Measurements from ENCODE around the gene TMEM43. TPM values are rescaled to one million over a fixed set of nuclear protein-coding genes. Genes with fewer than 3 reads are reported as not detected.

TMEM43 gene
- total and polyA plus RNA-seq, 12 donors: 23.9 to 98.0 (median 38.2) TPM

DNA sequence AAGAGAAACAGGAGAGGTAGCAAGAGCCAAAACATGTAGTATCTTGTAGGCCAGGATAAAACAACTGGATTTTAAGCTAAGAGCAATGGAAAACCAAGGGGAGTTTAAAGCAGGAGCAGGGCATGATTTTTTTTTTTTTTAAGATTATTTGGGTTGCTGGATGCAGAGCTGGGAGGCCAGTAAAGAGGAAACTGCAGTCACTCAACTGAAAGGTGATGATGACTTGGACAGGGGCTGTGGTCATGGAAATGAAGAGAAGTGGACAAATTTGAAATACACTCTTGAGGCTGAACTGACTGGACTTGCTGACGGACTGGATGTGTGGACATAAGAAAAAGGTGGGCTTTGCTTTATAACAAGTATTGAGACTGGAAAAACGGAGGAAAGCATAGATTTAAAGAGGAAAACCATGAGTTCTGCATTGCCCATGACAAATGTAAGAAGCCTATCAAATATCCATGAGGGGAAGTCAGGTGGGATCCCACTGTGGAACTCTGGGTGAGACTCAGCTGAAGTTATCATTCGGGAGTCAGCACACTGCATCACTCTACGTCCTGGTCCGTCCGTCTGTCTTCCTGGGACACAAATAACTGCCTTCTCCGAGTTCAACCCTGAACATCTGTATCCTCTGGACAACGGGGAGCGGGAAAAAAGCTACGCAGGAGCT, 52.9 kb downstream of the TMEM43 start:
- peaks cover 0 to 23% (median 13%) of the 10 kb centered on the region in 9 donors for H3K36me3 ChIP-seq
- intact Hi-C loops (cut with DNase I): loop anchor here in 7 of 10 donors (1.0 to 10.0 kb wide), 9 partner anchors 32 to 283 kb away; partner anchors contain the start of genes TMEM43 (in 7 of the 7) and CHCHD4 (in 2 of the 7)
- peak overlapping the region; percentile 54 to 87 (median 75) for H3K4me3 ChIP-seq
- ATAC-seq (peak; percentile 19 to 67 (median 33)), DNase-seq (no peak)
- peaks cover 5 to 50% (median 29%) of the 10 kb centered on the region in 9 donors for H3K4me1 ChIP-seq
- H3K9me3 ChIP-seq: no peaks in the 10 kb centered on the region
- WGBS, 2 donors: 7% methylated on average over 10 of the region's 10 CpGs
- H3K27me3 ChIP-seq: no peaks in the 10 kb centered on the region
- TF ChIP-seq, protein P1, sequence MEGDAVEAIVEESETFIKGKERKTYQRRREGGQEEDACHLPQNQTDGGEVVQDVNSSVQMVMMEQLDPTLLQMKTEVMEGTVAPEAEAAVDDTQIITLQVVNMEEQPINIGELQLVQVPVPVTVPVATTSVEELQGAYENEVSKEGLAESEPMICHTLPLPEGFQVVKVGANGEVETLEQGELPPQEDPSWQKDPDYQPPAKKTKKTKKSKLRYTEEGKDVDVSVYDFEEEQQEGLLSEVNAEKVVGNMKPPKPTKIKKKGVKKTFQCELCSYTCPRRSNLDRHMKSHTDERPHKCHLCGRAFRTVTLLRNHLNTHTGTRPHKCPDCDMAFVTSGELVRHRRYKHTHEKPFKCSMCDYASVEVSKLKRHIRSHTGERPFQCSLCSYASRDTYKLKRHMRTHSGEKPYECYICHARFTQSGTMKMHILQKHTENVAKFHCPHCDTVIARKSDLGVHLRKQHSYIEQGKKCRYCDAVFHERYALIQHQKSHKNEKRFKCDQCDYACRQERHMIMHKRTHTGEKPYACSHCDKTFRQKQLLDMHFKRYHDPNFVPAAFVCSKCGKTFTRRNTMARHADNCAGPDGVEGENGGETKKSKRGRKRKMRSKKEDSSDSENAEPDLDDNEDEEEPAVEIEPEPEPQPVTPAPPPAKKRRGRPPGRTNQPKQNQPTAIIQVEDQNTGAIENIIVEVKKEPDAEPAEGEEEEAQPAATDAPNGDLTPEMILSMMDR (IDR thresholded peaks at IDR 0.05): no peak
- H3K27ac ChIP-seq: peak overlapping the region; percentile 81 to 97 (median 94)

GRCh38 chr3:14178247-14179113, 53.6 kb downstream of the TMEM43 start, which contains the start of the genes LSM3 and XPC:
LSM3 (plus strand) TSS chr3:14178817; CDS start chr3:14178861, 44 bp downstream.
XPC (minus strand) TSS chr3:14178601; CDS start chr3:14178568, 33 bp downstream.
- Histone ChIP-seq H3K27ac (peak within 1 kb of the TSS; percentile 81 to 97 (median 94)), H3K36me3 (peaks cover 0 to 27% (median 13%) of the 10 kb centered on the region in 9 donors), H3K9me3 (no peaks in the 10 kb centered on the region), H3K4me1 (peaks cover 5 to 50% (median 29%) of the 10 kb centered on the region in 9 donors), H3K4me3 (peak within 1 kb of the TSS; percentile 54 to 87 (median 75)), H3K27me3 (no peaks in the 10 kb centered on the region)
- ATAC-seq (peak; percentile 99 to 100 (median 100)), DNase-seq (peak; percentile 97)
- intact Hi-C loops (cut with DNase I): loop anchor here in 7 of 10 donors (1.0 to 10.0 kb wide), 9 partner anchors 33 to 284 kb away; partner anchors contain the start of genes TMEM43 (in 7 of the 7) and CHCHD4 (in 2 of the 7)
- TF ChIP-seq, protein P1 (IDR thresholded peaks at IDR 0.05): no peak
- WGBS, 2 donors: 0 to 1% methylated on average over 78 of the region's 78 CpGs

DNA sequence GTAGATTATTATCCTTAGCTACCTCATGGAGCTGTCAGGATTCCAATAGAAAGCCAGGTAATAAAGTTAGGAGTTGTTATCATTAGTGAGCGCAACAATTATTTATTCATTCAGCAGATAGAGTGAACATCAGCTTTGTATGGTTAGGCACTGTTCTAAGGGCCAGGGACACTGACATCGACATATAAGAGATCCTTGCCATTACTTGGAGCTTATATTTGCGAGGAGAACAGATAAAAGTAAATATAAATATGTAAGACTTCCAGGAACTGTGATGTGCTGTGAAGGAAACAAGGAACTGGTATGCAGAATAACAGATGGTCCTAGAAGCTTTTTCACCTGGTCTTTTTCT, 54.2 kb downstream of the TMEM43 start:
- H3K4me3 ChIP-seq: peak overlapping the region; percentile 35 to 87 (median 75)
- peaks cover 0 to 33% (median 15%) of the 10 kb centered on the region in 9 donors for H3K36me3 ChIP-seq
- H3K27me3 ChIP-seq: no peaks in the 10 kb centered on the region
- intact Hi-C loops (cut with DNase I): loop anchor here in 6 of 10 donors (2.0 to 10.0 kb wide), 5 partner anchors 34 to 284 kb away; partner anchors contain the start of genes TMEM43 (in 4 of the 6) and CHCHD4 (in 2 of the 6)
- TF ChIP-seq, protein P1 (IDR thresholded peaks at IDR 0.05): no peak
- WGBS, 2 donors: 3 to 4% methylated on average over 3 of the region's 3 CpGs
- DNase-seq (no peak), ATAC-seq (no peak)
- H3K27ac ChIP-seq: peak overlapping the region in 9 of 10 donors; percentile 65 to 97 (median 95)
- H3K9me3 ChIP-seq: no peaks in the 10 kb centered on the region
- peaks cover 5 to 50% (median 29%) of the 10 kb centered on the region in 9 donors for H3K4me1 ChIP-seq

DNA sequence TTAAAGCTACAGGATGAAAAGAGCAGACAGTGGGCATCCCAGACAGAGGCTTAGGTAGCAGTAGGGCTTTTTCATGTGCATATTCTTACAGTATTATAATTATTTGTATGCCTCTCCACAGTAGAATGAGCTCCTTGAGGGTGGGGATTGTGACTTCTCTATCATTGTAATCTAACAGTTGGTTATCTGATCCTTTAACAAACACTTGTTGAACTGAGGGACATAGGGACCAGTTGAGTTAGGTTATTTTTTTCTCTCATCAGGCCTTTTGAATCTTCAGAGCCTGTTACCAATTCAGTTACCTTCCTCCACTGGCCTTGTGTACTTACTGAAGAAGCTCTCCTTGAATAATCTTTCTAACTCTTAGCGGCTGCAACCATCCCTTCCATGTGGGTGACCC, 54.9 kb downstream of the TMEM43 start:
- no peaks in the 10 kb centered on the region for H3K9me3 ChIP-seq

More for the DNA sequence above, 54.9 kb downstream of the TMEM43 start:
- Histone ChIP-seq H3K4me1 (peaks cover 5 to 45% (median 24%) of the 10 kb centered on the region in 9 donors), H3K4me3 (no peak overlapping the region), H3K36me3 (peaks cover 0 to 40% (median 17%) of the 10 kb centered on the region in 9 donors), H3K27me3 (no peaks in the 10 kb centered on the region), H3K27ac (no peak overlapping the region)
- ATAC-seq: no peak
- TF ChIP-seq, protein P1 (IDR thresholded peaks at IDR 0.05): no peak
- WGBS, 2 donors: 95 to 100% methylated on average over 1 of the region's 1 CpG
- no peak for DNase-seq
- intact Hi-C loops (cut with DNase I): loop anchor here in 6 of 10 donors (2.0 to 10.0 kb wide), 5 partner anchors 35 to 285 kb away; partner anchors contain the start of genes TMEM43 (in 4 of the 6) and CHCHD4 (in 2 of the 6)
